Parathyroid adenoma (tissue), 2 donors: Measurements from ENCODE around the gene PRKN.

Source experiments
- H2AFZ ChIP-seq: fragments of 300-600 bp; sonication (generic); one replicate; pipeline ENCODE4 v1.7.0; 2017; ENCODE audit warnings: antibody characterized with exemption, mild to moderate bottlenecking
- H3K27ac ChIP-seq: fragments of 300-600 bp; sonication (generic); one replicate; pipeline ENCODE4 v1.7.0; 2017
- H3K27me3 ChIP-seq: fragments of 300-600 bp; sonication (generic); one replicate; pipeline ENCODE4 v1.7.0; 2017; ENCODE audit warnings: low read length; ENCODE audit not compliant: control insufficient read depth, insufficient read depth
- H3K36me3 ChIP-seq: fragments of 300-600 bp; sonication (generic); one replicate; pipeline ENCODE4 v1.7.0; 2017; ENCODE audit warnings: low read length; ENCODE audit not compliant: control insufficient read depth, insufficient read depth
- H3K4me1 ChIP-seq: fragments of 300-600 bp; sonication (generic); one replicate; pipeline ENCODE4 v1.7.0; 2017; ENCODE audit warnings: control low read depth
- H3K4me2 ChIP-seq: fragments of 300-600 bp; sonication (generic); one replicate; pipeline ENCODE4 v1.7.0; 2017; ENCODE audit warnings: low read length
- H3K4me3 ChIP-seq: fragments of 300-600 bp; sonication (generic); one replicate; pipeline ENCODE4 v1.7.0; 2017; ENCODE audit warnings: low read depth, low read length
- H3K79me2 ChIP-seq: fragments of 300-600 bp; sonication (generic); one replicate; pipeline ENCODE4 v1.7.0; 2017; ENCODE audit warnings: control low read depth
- H3K9ac ChIP-seq: fragments of 300-600 bp; sonication (generic); one replicate; pipeline ENCODE4 v1.7.0; 2017; ENCODE audit warnings: mild to moderate bottlenecking
- H3K9me3 ChIP-seq: fragments of 300-600 bp; sonication (generic); one replicate; pipeline ENCODE4 v1.7.0; 2017; ENCODE audit warnings: low read length; ENCODE audit not compliant: control insufficient read depth
- CTCF ChIP-seq: fragments of 300-600 bp; sonication (generic); IDR thresholded peaks from one replicate; pipeline ENCODE4 v1.7.0; 2017; ENCODE audit warnings: antibody characterized with exemption, mild to moderate bottlenecking
- donor health status: primary hyperparathyroidism.

Gene PRKN

GRCh38 chr6:161481786-161482516 is 1245.6 kb downstream of the PRKN start:
- TF ChIP-seq CTCF: no peak
- Histone ChIP-seq H3K27ac (no peak overlapping the region), H3K4me2 (no peak overlapping the region)

GRCh38 chr6:161480421-161481155 is 1247.0 kb downstream of the PRKN start:
- no peak for TF ChIP-seq CTCF
- Histone ChIP-seq H3K9ac (no peak overlapping the region), H3K27me3 (no peaks in the 10 kb centered on the region), H3K27ac (no peak overlapping the region), H3K4me1 (no peaks in the 10 kb centered on the region), H3K36me3 (no peaks in the 10 kb centered on the region), H2AFZ (no peak overlapping the region), H3K4me3 (no peak overlapping the region), H3K9me3 (no peaks in the 10 kb centered on the region), H3K4me2 (no peak overlapping the region), H3K79me2 (no peaks in the 10 kb centered on the region)

More at GRCh38 chr6:161481786-161482516, 1245.6 kb downstream of the PRKN start:
- Histone ChIP-seq H3K9ac (no peak overlapping the region), H2AFZ (no peak overlapping the region), H3K79me2 (no peaks in the 10 kb centered on the region), H3K9me3 (no peaks in the 10 kb centered on the region), H3K27me3 (no peaks in the 10 kb centered on the region), H3K4me3 (no peak overlapping the region), H3K4me1 (no peaks in the 10 kb centered on the region), H3K36me3 (no peaks in the 10 kb centered on the region)

DNA sequence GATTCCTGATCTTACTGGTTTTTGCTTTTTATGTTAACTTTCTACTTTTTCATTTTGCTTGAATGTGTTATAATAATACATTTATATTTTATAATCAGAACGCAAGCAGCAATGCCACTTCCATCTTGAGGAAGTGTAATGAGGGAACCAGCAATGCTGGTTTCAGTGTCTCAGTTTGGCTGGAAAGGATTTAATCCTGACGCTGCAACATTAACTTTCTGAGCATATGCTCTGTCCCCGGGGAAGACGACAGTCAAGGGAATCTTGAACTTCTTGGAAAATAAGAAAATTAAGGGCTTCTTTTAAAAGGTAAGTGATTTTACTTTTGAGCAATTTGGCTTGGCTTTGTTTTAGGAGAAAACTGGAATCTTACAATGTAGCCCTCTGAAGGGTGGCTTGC is 1248.2 kb downstream of the PRKN start:
- no peaks in the 10 kb centered on the region for H3K4me1 ChIP-seq
- H3K36me3 ChIP-seq: no peaks in the 10 kb centered on the region
- no peak for TF ChIP-seq CTCF
- no peak overlapping the region for H3K9ac ChIP-seq
- no peak overlapping the region for H3K4me2 ChIP-seq
- no peak overlapping the region for H3K27ac ChIP-seq
- H3K4me3 ChIP-seq: no peak overlapping the region
- H3K79me2 ChIP-seq: no peaks in the 10 kb centered on the region
- no peaks in the 10 kb centered on the region for H3K27me3 ChIP-seq
- no peaks in the 10 kb centered on the region for H3K9me3 ChIP-seq
- H2AFZ ChIP-seq: no peak overlapping the region

DNA sequence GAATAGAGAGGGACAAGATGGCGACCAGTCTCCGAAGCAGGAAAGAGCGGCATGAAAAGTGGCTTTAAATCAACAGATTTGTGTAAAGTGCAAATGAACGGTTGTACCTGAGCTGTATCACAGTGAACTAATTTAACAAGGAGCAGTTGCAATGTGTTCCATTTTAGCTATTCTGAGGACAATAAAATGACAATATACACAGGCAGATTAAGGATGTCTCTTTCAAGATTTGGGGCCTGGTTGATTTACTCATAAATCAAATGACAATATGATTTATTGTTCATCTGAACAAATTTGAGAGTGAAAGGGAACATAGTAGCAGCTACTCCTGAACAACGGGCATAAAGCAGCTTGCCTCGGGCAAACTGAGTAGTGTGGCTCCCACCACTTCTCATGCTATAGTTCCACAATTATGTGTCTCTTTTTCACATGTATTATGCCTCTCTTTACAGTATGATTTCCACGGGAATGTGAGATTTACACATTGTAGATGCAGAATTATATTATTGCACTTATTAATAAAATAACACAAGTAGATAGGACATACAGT is 1249.6 kb downstream of the PRKN start:
- H3K27ac ChIP-seq: no peak overlapping the region
- no peaks in the 10 kb centered on the region for H3K27me3 ChIP-seq
- H2AFZ ChIP-seq: no peak overlapping the region
- H3K4me1 ChIP-seq: no peaks in the 10 kb centered on the region
- H3K36me3 ChIP-seq: no peaks in the 10 kb centered on the region
- no peaks in the 10 kb centered on the region for H3K79me2 ChIP-seq
- no peak for TF ChIP-seq CTCF
- no peaks in the 10 kb centered on the region for H3K9me3 ChIP-seq
- no peak overlapping the region for H3K4me3 ChIP-seq
- no peak overlapping the region for H3K4me2 ChIP-seq
- no peak overlapping the region for H3K9ac ChIP-seq
